Measurements from ENCODE around the gene SLC24A4. TPM values are rescaled to one million over a fixed set of nuclear protein-coding genes. Genes with fewer than 3 reads are reported as not detected.

SLC24A4 gene
- total RNA-seq, 1 experiment from 2014 or later: not detected

DNA sequence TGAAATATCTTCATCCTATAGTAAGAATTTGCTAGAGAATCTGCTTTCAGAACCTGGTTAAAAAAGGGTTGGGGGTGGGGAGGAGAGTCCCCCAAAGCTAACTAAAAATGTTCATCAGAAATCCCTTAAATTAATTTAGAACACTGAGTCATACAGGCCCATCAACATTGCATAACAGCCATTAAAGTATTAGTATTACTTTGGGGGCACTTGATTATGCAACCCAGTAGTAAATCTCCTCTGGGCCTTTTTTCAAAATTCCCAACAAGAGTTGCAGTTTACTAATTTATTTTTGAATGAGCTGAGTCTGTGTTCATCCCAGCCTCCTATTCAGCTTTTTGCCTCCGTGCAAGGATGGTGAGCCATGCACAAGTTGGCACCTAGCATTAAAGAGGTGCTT lies 8.8 kb upstream of the SLC24A4 start:
- H3K9me2 ChIP-seq (ENCODE audit: insufficient read depth): 0 out of 2 replicates have a peak, but pooled peaks cover 2% of the 10 kb centered on the region
- no peak for TF ChIP-seq SP1 (IDR thresholded peaks at IDR 0.05; ENCODE audit: low read depth)
- no peak for TF ChIP-seq FOSL1 (IDR thresholded peaks at IDR 0.05; ENCODE audit: low read depth)
- no peak for TF ChIP-seq ELF1 (IDR thresholded peaks at IDR 0.05; ENCODE audit: borderline replicate concordance, low read depth)
- no peak for TF ChIP-seq SRF (IDR thresholded peaks at IDR 0.05; ENCODE audit: low read depth)
- no peak for TF ChIP-seq ZFX (IDR thresholded peaks at IDR 0.05)
- TF ChIP-seq EZH2phosphoT487 (IDR thresholded peaks at IDR 0.05; ENCODE audit: borderline replicate concordance): no peak
- TF ChIP-seq POLR2AphosphoS5 (IDR thresholded peaks at IDR 0.05; ENCODE audit: low read depth, low read length): no peak
- no peak for TF ChIP-seq TCF7L2 (IDR thresholded peaks at IDR 0.05; ENCODE audit: borderline replicate concordance, extremely low read depth, insufficient read depth, insufficient read length)
- TF ChIP-seq POLR2A (IDR thresholded peaks at IDR 0.05; ENCODE audit: borderline replicate concordance, extremely low read depth, insufficient read depth, insufficient read length): no peak
- TF ChIP-seq ZNF274 (IDR thresholded peaks at IDR 0.05; ENCODE audit: low read depth, low read length): no peak
- TF ChIP-seq, protein P1, sequence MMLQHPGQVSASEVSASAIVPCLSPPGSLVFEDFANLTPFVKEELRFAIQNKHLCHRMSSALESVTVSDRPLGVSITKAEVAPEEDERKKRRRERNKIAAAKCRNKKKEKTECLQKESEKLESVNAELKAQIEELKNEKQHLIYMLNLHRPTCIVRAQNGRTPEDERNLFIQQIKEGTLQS (IDR thresholded peaks at IDR 0.05): no peak
- no peak for TF ChIP-seq EGR1 (IDR thresholded peaks at IDR 0.05; ENCODE audit: low read depth)
- TF ChIP-seq, protein P2, sequence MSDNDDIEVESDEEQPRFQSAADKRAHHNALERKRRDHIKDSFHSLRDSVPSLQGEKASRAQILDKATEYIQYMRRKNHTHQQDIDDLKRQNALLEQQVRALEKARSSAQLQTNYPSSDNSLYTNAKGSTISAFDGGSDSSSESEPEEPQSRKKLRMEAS (IDR thresholded peaks at IDR 0.05): no peak
- no peak for TF ChIP-seq EZH2 (IDR thresholded peaks at IDR 0.05)
- no peak for TF ChIP-seq JUND (IDR thresholded peaks at IDR 0.05)
- H3K4me3 ChIP-seq (replicated peaks in 1 of 2; ENCODE audit: low read depth in 1 of 2, low read length in 2 of 2): no peak overlapping the region
- H3K4me2 ChIP-seq (ENCODE audit: low read length): no peak overlapping the region
- ATAC-seq: no peak
- H2AFZ ChIP-seq (ENCODE audit: low read depth, low read length, poor library complexity, severe bottlenecking): no peak overlapping the region
- ChIA-PET RAD21 (ENCODE audit: low non-redundant PET in 1 of 2, low total read pairs in 2 of 2, uncharacterized antibody in 2 of 2, unreplicated experiment in 2 of 2) (no interaction called here), POLR2A (no interaction called here), CTCF (no interaction called here)
- no peaks in the 10 kb centered on the region for H3K79me2 ChIP-seq (ENCODE audit: insufficient read depth, low read length)
- no TSS peak for BruUV-seq (replicated peaks)
- no peaks in the 10 kb centered on the region for H4K20me1 ChIP-seq (ENCODE audit: insufficient read depth)
- intact Hi-C loops (cut with micrococcal nuclease): no loop called here
- H3K36me3 ChIP-seq (ENCODE audit: control insufficient read depth in 1 of 2, insufficient read depth in 2 of 2, low read length in 2 of 2): no peaks in the 10 kb centered on the region
- H3K27ac ChIP-seq (ENCODE audit: low read depth, low read length): no peak overlapping the region
- no peaks in the 10 kb centered on the region; a peak in 1 of 4 replicates for H3K9me3 ChIP-seq (ENCODE audit: control insufficient read depth in 1 of 2, insufficient read depth in 1 of 2, low read depth in 1 of 2, low read length in 2 of 2)
- no peaks in the 10 kb centered on the region for H3K27me3 ChIP-seq (ENCODE audit: insufficient read depth, low read length)
- H3K4me1 ChIP-seq (ENCODE audit: control insufficient read depth in 1 of 2, insufficient read depth in 2 of 2, low read length in 2 of 2): peaks cover 3 to 13% of the 10 kb centered on the region in 2 experiments; a peak in 3 of 4 replicates
- H3K9ac ChIP-seq (ENCODE audit: low read length): no peak overlapping the region
- no peak for DNase-seq (ENCODE audit: low read depth, low spot score)
